Tongue (tissue), 2 donors: ENCODE data around the gene MAGEA8. TPM values are rescaled to one million over a fixed set of nuclear protein-coding genes. Genes with fewer than 3 reads are reported as not detected.
"Not testable (repeated sequence)": the region's sequence is repeated elsewhere in the genome, so short reads cannot be mapped to it uniquely, and the experiment has no call there.

Source experiments
- DNase-seq: peaks from one replicate; pipeline ENCODE4 v3.0.0-alpha.2; 2015
- total RNA-seq: library from RNA; depleted of rRNA; stranded (reverse); fragments of >200 nt; gene quantifications from one replicate; pipeline ENCODE4 v1.2.3, GENCODE V29; 2014

Gene MAGEA8
- total RNA-seq: not detected

- DNase-seq: no peak
These were observed at the start of gene MAGEA8 for GRCh38 chrX:149881081-149881711. TSS of gene MAGEA8 (plus strand) at chrX:149881183. CDS start at chrX:149884273, 3,090 bp downstream.

- no peak for DNase-seq
These were observed 49.5 kb upstream of the MAGEA8 start for GRCh38 chrX:149831473-149831872.

GRCh38 chrX:149836728-149837127 is 44.3 kb upstream of the MAGEA8 start:
- DNase-seq: not testable (repeated sequence)

GRCh38 chrX:149837167-149837566 is 43.8 kb upstream of the MAGEA8 start:
- DNase-seq: no peak

- DNase-seq: no peak
These were observed 43.3 kb upstream of the MAGEA8 start for GRCh38 chrX:149837639-149838038.

GRCh38 chrX:149841929-149842328 is 39.1 kb upstream of the MAGEA8 start:
- no peak for DNase-seq

- DNase-seq: no peak
These were observed 35.6 kb upstream of the MAGEA8 start for GRCh38 chrX:149845385-149845784.

- no peak for DNase-seq
These were observed 34.2 kb upstream of the MAGEA8 start for GRCh38 chrX:149846789-149847188.

- DNase-seq: no peak
These were observed 32.1 kb upstream of the MAGEA8 start for GRCh38 chrX:149848855-149849254.

GRCh38 chrX:149849787-149850186 is 31.2 kb upstream of the MAGEA8 start:
- DNase-seq: no peak

- DNase-seq: no peak
These were observed 29.1 kb upstream of the MAGEA8 start for GRCh38 chrX:149851864-149852263.

GRCh38 chrX:149853925-149854324 is 27.1 kb upstream of the MAGEA8 start:
- no peak for DNase-seq

GRCh38 chrX:149858592-149858991 is 22.4 kb upstream of the MAGEA8 start:
- DNase-seq: no peak

GRCh38 chrX:149860445-149860844 is 20.5 kb upstream of the MAGEA8 start:
- DNase-seq: no peak

- DNase-seq: no peak
These were observed 15.6 kb upstream of the MAGEA8 start for GRCh38 chrX:149865390-149865789.

- no peak for DNase-seq
These were observed 13.5 kb upstream of the MAGEA8 start for GRCh38 chrX:149867488-149867887.

GRCh38 chrX:149870840-149871239 is 10.1 kb upstream of the MAGEA8 start:
- DNase-seq: no peak

- DNase-seq: no peak
These were observed 9.6 kb upstream of the MAGEA8 start for GRCh38 chrX:149871433-149871832.

- no peak for DNase-seq
These were observed 9.0 kb upstream of the MAGEA8 start for GRCh38 chrX:149871940-149872339.

GRCh38 chrX:149877157-149877556 is 3.8 kb upstream of the MAGEA8 start:
- no peak for DNase-seq

- no peak for DNase-seq
These were observed 3.3 kb upstream of the MAGEA8 start for GRCh38 chrX:149877636-149878035.

GRCh38 chrX:149890828-149891227 is 9.8 kb downstream of the MAGEA8 start:
- DNase-seq: not testable (repeated sequence)

GRCh38 chrX:149898554-149898953 is 17.6 kb downstream of the MAGEA8 start:
- DNase-seq: no peak

GRCh38 chrX:149903889-149904748 is 23.1 kb downstream of the MAGEA8 start:
- no peak for DNase-seq
